HG03095 (cell line): Measurements from ENCODE around the gene IGFL2.
"Not testable (repeated sequence)": the region's sequence is repeated elsewhere in the genome, so short reads cannot be mapped to it uniquely, and the experiment has no call there.

Experiments
- ATAC-seq: cut with Tn5 transposase; IDR thresholded peaks from one replicate; pipeline ENCODE4 v1.9.1; 2021; ENCODE audit warnings: moderate library complexity; ENCODE audit not compliant: unreplicated experiment

The IGFL2 gene

DNA sequence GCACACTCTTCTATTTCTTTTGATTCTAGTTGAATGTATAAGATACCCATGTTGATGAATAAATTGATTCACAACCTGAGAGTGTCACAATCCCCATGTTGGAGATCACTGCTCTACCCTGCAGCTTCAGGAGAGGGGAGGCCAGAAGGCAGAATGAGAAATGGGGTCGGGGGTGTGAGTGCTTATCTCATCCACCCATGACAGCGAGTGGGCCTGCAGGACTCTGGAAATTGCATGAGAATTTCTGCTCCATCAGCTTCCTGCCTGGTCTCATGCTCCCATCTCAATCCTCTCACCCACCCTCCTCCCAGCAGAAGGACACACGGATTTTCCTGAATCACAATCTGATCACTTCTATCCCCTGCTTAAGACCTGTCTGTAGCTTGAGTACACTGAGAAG is 58.6 kb downstream of the IGFL2 start:
- ATAC-seq: no peak

DNA sequence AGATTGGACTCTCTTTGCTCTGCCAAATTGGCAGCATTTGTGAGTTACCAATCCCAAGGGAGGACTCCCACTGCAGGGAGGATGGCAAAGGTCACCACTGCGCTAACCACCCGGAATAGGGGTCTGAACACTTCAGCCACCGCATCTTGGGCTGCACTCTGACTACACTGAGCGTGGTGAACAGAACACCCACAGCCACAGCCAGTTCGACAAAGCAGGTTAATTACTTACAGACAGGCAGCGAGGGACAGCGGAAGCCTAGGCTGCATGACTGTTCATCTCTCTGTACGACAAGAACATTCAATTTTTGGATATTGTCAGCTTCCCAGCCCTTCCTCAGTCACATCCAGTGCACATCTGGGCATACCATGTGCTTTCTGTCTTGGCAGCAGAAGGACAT is 59.8 kb downstream of the IGFL2 start:
- ATAC-seq: not testable (repeated sequence)

DNA sequence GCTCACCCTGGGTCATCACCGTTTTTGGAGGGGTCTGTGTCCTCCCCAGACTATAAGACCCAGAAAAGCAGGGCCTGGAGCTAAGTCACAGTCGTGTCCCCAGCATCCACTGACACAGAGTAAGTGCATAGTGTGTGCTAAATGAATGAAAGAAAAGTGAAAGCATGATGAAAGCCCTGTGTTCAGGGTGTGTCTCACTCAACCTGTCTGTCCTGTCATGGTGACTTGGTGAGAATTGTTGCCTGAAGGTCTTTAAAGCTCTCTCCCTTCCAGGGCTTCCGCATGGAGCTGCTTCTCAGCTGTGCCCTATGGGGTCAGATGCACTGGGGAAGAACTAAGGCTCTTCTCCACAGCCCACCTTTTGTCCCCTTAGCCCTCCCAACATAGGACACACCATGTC is 61.0 kb downstream of the IGFL2 start:
- ATAC-seq: no peak

DNA sequence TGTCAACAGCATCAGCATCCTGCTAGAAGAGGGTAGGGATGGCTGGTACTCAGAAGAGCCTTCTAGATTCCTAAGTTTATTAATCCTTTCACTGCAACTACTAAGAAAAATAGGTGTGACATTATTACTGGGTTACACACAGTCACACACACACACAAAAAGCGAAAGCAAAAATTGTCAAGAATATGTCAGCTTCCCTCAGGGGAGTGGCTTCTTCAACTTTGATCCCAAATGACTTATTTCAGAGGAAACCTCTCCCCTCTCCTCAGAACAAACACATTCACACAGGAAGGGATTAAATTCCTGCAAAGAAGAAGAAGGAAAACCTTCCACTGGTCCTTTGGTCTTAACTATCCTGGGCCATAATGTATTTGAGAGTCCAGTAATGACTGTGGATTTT is 61.4 kb downstream of the IGFL2 start:
- ATAC-seq: no peak

DNA sequence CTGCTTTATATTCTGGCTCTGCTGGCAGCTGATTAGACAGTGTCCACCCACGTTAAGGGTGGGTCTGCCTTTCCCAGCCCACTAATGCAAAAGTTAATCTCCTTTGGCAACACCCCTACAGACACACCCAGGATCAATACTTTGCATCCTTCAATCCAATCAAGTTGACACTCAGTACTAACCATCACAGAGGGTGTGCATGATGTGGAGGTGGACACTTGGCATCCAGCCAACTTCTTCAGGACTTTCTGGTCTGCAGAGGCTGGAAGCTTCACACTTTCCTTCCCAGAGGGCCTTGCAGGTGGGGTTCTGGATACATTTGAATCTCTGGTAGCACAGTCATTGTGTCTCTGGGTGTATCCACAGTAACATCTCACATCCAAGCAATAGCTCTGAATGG is 62.6 kb downstream of the IGFL2 start:
- no peak for ATAC-seq
